Fibroblast of lung (primary cell): Measurements from ENCODE around the gene RAB36. TPM values are rescaled to one million over a fixed set of nuclear protein-coding genes. Genes with fewer than 3 reads are reported as not detected.

Experiments
- polyA plus RNA-seq, 2 donors: library from polyadenylated mRNA; depleted of rRNA in 1 of 2; stranded (reverse) in 1 of 2; unstranded in 1 of 2; fragments of >200 nt; gene quantifications; 2 replicates each; pipeline ENCODE4 v1.2.1, GENCODE V29; 2011 to 2012; ENCODE audit warnings: missing spikeins in 1 of 2
- total RNA-seq: library from RNA; depleted of rRNA; stranded (reverse); fragments of >200 nt; gene quantifications from 2 replicates; pipeline ENCODE4 v1.2.1, GENCODE V29; 2014

The RAB36 gene
- total and polyA plus RNA-seq, 2 donors (not counting 1 experiment from before 2014, with no cell fraction given), result 2.5 to 3.7 TPM

Other genes with a start within 250 kb of the RAB36 start
- 1.3 and 1.7 TPM in 2 replicates for gene GNAZ, start 75.0 kb upstream of the RAB36 start, total RNA-seq
- gene GNAZ, start 75.0 kb upstream of the RAB36 start, polyA plus RNA-seq, result 0.22 and 1.2 TPM in 2 replicates
- gene RSPH14, start 3.5 kb upstream of the RAB36 start, total RNA-seq, result 0.17 TPM in 1 of 2 replicates, not detected in the other
- 0.17 TPM in 1 of 2 replicates, not detected in the other for gene RSPH14, start 3.5 kb upstream of the RAB36 start, polyA plus RNA-seq
- 33.4 and 66.6 TPM in 2 replicates for gene BCR, start 35.0 kb downstream of the RAB36 start, total RNA-seq
- 15.7 and 42.7 TPM in 2 replicates for gene BCR, start 35.0 kb downstream of the RAB36 start, polyA plus RNA-seq